ENCODE measurements around the gene CCDC178.
A peak's percentile ranks its signal among the peaks of the same experiment; 100 is the strongest.
"Not testable (repeated sequence)": the region's sequence is repeated elsewhere in the genome, so short reads cannot be mapped to it uniquely, and the experiment has no call there.

Gene CCDC178, protein sequence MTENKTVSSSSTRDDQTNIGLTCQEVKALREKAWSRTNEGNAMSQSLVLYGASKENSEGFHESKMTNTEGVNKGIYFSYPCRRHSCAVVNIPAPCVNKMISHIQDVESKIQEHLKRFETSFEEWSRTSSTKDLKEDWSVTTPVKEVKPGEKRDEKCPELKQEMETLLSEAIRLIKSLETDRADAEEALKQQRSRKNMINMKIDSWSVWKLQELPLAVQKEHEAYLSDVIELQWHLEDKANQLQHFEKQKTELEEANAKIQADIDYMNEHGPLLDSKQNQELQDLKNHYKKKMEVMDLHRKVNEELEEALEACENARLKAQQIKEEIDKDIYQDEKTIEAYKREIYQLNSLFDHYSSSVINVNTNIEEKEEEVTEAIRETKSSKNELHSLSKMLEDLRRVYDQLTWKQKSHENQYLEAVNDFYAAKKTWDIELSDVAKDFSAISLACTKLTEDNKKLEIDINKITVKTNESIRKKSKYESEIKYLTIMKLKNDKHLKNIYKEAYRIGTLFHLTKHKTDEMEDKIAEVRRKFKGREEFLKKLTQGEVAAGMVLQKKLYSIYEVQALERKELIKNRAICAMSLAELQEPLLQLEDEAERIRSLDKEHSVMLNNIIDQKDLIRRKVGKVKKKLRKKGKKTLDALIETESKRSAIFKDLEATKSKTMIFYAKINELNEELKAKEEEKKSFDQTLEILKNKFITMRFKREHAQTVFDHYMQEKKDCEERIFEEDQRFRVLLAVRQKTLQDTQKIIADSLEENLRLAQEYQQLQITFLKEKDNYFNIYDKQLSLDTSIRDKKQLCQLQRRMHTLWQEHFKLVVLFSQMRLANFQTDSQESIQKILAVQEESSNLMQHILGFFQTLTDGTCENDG

DNA sequence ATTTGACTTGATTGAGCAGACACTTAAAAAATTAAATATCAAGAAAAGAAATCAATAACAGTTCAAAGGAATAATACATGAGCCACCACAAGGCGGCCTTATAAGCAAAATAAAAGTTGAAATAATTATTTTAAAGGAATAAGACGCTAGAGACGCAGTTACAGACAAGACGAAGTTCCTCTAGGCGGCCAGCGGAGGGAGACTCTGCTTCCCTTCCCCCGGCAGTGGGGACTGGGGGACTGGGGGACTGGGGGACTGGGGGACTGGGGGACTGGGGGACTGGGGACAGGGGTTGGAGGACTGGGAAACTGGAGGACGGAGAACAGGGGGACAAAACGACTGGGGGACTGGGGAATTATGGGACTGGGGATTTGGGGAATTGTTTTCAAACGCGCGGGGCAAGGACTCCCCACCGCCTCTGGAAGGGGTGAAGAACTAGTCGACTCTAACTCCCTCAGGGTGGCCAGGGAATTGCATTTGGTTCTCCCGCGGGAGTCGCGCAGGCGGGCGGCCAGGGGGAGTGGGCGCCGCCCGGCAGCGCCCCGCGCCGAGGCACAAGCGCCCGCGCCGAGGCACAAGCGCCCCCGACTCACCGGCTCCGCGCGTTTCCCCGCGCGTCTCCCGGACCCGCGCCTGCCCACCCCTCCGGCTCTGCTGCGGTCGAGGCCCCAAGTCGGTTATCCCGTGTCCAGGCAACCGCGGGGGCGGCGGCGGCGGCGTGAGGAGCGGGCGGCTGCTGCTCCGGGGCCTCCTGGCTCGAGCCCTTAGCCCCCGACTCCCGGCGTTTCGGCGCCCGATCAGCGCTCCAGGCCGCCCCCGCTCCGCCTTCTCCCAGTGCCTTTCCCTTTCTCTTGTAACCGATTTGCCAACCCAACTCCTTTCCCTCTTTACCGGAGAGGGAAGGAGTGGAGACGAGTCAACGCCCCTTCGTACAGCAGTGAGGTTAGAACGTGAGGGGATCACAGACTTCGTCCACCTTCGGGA is at the start of gene CCDC178:
CCDC178 (minus strand) TSS at position 662 of the 984 bp plus-strand sequence. CDS start 28,633 bp downstream, outside the sequence.
- peak; percentile 80 for DNase-seq (ENCODE audit: low read depth, low spot score)

DNA sequence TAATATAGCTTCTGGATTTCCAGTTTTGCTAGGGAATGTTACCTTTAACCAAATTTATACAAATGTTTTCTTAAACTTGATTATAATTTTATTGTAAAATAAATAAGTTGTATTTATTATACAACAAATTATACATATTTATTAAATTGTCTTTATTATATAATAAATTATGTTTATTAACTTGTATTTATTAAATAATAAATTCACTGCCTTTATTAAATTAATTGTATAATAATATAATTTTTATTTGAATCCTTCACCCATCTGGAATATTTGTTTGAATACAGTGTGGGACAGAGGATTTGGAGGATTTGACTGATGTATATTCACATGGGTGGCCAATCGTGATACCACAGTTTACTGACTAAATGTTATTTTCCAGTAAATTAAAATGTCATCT is 43.4 kb upstream of the CCDC178 start:
- DNase-seq (ENCODE audit: low read depth, low spot score), result no peak

DNA sequence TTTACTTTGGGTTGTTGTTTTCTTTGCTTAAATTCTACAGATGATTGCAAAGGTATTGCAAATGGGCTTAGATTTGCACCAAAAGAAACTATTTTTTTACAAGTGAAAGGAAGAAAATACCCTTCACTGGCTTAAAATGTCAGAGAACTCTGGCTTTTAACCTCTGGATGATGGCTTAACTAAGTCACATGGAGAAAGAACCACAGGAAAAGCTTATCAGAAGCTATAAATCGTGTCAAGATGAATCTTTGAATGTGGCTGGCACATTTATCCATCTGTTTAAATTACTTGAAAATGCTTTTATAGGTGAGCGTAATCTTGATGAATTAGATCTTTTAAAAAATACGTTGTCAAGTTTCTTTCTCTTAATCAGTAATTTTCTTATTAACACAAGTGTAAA is 32.0 kb upstream of the CCDC178 start:
- DNase-seq (ENCODE audit: low read depth, low spot score), result no peak

DNA sequence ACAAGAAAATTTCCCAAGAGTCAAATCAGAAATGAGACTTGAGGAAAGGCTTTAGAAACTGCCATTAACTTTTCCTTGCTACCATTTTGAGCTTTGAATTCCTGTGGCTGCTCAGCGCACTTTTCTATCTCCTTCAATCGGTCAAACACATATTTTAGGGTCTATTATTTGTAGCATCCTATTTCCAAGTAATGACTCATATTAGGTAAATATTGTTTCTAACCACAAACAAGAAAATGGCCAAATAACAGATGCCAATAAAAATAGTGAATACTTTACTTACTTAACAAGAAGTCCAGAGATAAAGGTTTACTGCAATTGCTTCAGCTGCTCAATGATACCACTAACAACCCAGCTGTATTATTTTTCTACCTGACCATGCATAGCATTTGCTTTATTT is 29.7 kb upstream of the CCDC178 start:
- peak; percentile 69 for DNase-seq (ENCODE audit: low read depth, low spot score)

DNA sequence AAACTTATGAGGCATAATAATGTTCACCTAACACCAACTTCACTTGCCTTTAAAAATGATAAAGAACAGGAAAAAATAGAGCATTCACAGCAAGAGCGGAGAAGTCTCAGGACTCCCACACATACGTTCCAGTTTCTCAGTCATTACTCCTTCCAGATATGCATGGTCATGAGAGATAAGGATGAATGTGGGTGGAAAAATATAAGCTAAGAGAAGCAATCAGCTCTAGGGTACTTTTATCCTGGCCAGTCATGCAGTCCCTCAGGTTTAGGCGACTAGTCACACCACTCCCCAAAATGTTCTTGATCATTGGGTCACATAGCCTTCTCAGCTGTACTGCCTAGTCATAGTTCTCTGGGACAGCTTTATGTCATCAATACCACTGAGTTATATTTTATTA is 29.2 kb upstream of the CCDC178 start:
- peak; percentile 26 for DNase-seq (ENCODE audit: low read depth, low spot score)

DNA sequence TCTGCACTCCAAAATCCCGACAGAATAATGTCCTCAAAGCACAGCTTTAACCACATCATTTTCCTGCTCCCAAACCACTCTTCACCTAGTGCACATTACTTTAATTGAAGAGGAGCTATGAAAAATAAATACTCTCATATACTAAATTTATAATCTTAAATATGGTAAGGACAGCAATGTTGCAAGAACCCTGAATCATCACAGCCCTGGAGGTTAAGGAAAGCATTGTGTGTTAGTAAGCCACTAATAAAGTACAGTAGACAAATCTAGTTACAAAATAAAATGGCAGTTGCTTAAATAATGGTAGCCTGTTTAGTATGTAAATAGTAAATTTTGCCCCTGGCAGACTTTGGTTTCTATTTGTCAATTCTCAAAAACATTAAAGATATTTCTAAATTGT is 27.0 kb upstream of the CCDC178 start:
- DNase-seq (ENCODE audit: low read depth, low spot score), result no peak

DNA sequence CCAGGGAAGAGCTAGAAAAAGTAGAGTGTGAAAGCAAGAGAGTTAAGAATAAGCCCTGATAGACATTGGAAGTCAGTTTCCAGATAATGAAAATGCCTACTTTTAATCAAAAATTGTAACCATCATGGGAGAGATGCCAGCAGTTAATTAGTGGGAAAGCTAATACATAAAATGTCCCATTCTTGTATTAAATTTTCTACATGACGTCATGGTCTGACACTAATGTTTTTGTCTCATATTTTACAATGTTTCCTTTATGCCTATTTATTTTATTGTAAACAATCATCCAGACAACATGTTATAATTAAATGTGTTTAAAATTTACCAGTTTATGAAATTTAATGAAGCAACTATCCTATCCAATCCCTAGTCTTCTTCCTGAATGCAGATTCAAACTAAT is 26.3 kb upstream of the CCDC178 start:
- DNase-seq (ENCODE audit: low read depth, low spot score), result no peak

DNA sequence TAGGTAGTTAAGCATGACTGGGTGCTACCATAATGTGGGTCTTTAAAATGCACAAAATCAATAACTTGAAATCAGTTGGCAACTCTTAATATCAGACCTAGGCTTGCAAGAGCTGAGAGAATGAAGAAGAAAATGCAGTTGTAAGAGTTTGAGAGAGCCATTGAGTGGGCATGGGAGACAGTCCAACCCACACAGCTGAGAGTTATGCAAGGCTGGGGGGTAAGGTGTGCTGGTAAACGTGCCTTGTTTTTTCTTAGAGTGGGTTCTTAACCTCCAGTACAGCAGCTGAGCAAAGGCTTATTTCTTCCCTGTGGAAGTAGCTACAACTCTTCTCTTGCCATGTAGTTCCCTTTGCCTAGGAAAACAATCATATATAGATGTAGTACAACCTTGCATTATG is 20.2 kb upstream of the CCDC178 start:
- no peak for DNase-seq (ENCODE audit: low read depth, low spot score)

DNA sequence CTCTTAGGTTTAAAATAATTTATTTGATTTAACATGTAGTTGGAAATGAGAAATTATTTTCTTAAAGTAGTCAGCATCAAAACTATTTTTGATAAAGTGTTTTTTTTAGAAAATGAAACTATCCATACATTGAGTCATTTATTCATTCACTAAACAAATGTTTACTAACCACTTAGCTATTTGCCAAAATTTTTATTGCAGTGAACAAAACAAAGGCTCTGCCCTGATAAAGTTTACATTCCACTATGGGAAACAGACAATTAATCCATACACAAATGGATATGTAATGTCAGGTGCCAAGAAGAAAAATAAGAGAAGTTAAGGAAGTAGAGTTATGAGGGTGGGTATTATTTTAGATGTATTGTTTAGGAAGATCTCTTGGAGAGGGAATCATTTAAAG is 19.1 kb upstream of the CCDC178 start:
- DNase-seq (ENCODE audit: low read depth, low spot score), result no peak

DNA sequence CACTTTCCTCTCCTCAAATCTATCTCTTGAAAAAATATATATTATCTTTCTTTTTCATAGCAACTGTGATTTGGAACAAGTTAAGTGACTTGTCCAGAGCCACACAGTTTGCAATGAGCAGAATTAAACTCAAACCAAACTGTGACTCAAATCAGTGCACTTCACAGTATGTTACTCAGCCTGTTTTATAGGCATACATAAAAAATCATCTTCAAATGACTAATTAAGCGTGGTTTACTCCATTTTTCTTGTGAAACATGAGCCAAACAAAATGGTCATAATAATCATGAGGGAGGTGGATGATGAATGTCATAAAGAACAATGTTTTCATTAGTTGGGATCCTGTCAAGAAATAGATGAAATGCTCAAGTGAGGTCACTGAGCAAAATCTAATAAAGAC is 6.1 kb upstream of the CCDC178 start:
- no peak for DNase-seq (ENCODE audit: low read depth, low spot score)

DNA sequence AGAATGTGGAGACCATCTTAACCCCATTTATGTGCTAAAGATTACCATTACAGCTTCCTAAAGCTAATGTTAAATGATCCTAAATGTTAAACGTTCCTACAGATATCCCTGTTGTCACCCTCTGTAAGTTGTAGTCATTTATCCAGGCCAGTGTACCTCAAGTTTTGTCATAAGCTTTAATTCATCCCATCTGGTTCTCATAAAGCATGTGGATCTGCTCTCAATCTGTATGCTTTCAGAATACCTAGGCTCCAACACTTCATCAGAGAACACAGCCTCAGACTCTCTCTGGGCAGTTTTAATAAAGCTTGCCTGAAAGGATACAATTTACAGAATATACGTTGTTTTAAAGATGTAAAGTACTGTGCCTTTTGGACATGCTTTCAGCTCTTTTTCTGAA is 4.2 kb upstream of the CCDC178 start:
- DNase-seq (ENCODE audit: low read depth, low spot score), result no peak

DNA sequence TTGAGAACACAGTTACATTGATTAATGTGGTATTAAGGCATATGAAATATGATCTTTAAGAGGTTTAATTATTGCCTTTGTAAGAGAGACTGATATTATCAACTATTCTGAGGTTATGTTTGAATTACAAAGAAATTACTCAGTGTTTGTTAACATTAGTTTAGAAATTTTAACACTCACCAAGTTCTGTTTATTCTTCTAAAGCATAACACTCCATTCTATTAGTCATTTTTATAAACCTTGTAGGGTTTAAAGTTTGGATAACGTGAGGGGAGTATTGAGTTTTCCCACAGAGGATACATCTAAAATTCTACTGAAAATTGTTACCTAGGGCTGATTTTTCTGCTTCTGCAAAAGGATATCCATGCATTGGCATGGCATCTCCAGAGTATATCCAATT is 7.7 kb downstream of the CCDC178 start:
- DNase-seq (ENCODE audit: low read depth, low spot score), result no peak

DNA sequence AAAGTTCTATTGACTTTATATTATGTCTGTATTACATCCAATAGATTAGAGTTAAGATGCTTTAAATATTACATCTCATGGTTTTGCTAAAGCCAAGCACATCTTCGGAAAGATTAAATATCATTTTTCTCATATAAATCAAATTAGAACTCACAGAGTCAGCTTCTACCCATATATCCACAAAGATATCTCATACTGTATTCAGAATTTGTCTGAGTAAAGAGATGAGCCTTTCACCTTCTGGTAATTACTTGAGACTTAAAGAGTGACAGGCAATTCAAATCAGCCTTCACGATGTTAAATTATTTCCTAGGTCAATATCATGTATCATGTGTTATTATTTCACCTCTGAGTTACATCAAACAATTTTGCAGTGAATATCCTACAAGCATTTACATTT is 13.0 kb downstream of the CCDC178 start:
- no peak for DNase-seq (ENCODE audit: low read depth, low spot score)

DNA sequence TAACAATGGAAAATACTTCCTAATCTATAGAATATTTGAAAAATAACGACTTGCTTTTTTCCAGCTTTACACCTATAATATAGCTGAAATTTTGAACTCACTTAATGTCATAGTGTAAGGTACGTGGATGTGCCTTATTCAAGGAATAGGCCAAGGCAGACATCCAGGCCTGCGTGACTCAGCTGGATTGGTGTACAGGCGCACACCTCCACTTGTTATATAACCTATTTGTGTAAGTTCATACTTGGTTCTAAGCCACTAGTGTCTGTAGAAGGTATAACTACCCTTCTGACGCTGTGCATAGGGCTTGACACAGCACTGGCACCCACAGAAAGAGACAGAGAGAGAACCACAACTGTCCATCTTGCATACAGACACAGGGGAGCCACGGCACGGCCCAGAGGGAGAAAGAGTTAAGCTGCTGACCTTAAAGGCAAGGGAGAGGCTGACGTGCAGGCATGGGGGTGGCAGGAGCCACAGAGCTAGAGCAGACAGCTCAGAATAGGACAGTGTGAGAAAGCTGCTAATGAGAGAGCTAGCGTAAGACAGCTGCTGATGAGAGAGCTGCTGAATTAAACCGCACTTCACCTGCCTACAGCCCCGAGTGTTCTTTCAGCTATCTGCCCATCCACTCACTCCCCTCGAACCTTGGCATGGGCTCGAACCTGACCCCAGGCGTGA is 16.1 kb downstream of the CCDC178 start:
- DNase-seq (ENCODE audit: low read depth, low spot score), result no peak

DNA sequence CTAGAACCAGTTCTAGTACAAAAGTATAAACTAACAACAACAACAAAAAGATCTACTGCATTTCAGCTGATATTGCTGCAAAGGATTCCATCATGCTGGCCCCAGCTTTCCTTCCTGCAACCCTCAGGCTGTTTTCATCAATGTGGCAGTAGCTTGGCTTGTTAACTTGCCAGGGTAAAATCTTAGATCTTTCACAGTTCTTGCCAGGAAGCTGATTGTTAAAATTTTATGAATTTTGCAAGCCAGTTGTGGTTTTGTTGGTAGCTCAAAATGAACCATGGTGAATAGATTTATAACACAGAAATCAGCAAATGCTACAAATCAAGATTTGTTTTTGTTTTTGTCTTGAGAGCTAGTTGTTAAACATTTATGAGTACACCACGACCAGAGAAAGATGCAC is 19.3 kb downstream of the CCDC178 start:
- no peak for DNase-seq (ENCODE audit: low read depth, low spot score)

DNA sequence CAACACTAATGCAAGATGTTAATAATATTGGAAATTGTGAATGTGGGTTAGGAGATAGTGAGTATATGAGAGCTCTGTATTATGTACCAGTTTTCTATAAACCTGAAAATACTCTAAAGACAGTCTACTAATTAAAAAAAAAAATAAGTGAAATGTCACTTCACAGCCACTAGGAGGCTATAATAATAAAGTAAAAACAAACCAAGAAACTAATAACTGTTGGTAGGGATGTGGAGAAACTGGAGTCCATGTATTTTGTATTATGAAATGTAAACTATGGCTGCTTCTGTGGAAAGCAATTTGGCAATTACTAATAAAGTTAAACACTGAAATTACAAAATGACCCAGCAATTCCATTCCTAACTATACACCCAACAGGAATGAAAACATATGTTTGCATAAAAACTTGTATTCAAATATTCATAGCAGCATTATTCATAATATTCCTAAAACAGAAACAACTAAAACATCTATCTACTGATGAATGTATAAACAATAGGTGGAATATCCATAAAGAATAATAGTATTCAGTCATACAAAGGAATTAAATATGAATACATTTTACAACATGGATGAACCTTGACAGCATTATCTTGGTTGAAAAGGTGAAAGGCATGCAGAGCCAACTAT is 36.2 kb downstream of the CCDC178 start:
- no peak for DNase-seq (ENCODE audit: low read depth, low spot score)

DNA sequence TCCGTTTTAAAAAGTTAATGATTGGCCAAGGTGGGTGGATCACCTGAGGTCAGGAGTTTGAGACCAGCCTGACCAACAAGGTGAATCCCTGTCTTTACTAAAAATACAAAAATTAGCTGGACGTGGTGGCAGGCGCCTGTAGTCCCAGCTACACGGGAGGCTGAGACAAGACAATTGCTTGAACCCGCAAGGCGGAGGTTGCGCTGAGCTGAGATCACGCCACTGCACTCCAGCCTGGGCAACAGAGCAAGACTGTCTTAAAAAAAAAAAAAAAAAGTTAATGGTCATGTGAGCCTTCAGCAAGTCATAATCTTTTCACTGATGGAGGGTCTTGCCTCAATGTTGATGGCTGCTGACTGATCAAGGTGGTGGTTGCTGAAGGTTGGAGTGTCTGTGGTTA is 41.6 kb downstream of the CCDC178 start:
- DNase-seq (ENCODE audit: low read depth, low spot score), result not testable (repeated sequence)

DNA sequence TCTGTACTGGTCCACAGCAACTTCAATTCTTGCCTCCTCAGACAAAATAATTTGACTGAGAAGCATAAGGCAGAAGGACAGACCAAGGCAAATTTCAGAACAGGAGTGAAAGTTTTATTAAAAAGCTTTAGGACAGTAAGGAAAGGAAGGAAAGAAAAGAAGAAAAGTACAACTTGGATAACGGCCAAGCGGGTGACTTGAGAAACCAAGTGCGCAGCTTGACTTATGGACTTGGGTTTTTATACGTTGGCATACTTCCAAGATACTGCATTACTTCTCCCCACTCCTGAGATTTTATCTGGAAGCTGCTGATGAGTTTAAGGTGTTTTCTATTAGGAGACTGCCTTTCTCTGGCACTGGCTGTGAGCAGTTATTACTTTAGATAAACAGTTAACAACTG is 64.7 kb downstream of the CCDC178 start:
- no peak for DNase-seq (ENCODE audit: low read depth, low spot score)

DNA sequence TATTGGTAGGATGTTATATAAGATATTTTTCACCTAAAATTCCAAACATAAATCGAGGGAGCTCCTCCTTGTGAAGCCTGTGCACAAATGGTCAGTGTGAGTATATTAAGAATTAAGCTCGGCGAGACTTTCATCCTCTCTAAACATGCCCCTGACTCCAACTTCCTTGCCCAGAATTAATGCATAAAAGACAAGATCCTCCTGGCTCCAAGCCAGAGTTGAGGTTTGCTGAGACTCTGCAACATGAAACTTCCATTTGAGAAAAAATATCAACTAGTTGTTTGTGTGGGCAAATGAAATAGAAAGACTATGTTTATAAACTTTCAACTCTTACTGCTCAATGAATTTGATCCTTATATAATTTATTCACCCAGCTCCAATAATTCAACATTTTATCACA is 68.1 kb downstream of the CCDC178 start:
- peak; percentile 23 for DNase-seq (ENCODE audit: low read depth, low spot score)

DNA sequence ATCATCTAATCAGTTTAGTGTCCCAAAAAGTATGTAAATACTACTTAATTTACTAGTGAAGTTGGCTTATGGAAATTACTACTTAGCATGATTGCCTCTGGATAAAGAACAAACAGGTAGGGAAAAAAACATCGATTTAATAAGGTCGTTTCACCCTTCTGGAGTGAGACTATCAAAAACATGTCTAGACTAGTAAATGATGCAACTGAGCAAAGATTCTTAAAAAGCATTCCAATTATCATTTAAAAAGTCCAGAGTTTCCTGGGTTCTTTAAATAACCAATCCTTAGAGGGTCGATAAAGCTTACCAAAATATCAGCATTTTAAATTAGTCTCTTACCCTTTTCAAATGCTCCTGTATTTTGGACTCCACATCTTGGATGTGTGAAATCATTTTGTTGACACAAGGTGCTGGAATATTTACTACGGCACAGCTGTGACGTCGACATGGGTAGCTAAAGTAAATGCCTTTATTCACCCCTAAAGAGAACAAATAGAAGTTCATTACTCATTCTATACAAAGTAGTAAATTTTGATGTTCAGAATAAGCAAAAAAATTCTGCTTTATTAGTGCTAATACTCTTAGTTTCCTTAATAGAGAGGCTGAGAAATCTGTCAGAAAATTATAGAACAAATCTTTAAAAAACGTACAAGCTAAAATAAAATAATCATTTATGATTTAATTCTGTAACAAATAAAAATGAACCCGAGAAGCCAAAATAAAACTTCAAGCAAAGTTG is 70.6 kb downstream of the CCDC178 start:
- DNase-seq (ENCODE audit: low read depth, low spot score), result no peak

Data from astrocyte of the hippocampus (primary cell).